OCI-LY1 (cell line): ENCODE data around the gene CORO1C.

Experiments used
- CTCF ChIP-seq: fragments of 200-600 bp; sonication (generic), shearing (Covaris generic); IDR thresholded peaks from 2 replicates; pipeline ENCODE4 v1.5.1; 2017; ENCODE audit warnings: mild to moderate bottlenecking, antibody characterized with exemption, low read length, moderate library complexity, mixed read lengths
- EZH2 ChIP-seq: fragments of 200-600 bp; sonication (generic), shearing (Covaris generic); IDR thresholded peaks from 2 replicates; pipeline ENCODE4 v1.8.0; 2017; ENCODE audit warnings: borderline replicate concordance, mixed run types, mild to moderate bottlenecking, antibody characterized with exemption, low read length, moderate library complexity, mixed read lengths

GRCh38 chr12:108696111-108696995 is 35.0 kb downstream of the CORO1C start:
- TF ChIP-seq CTCF (no peak), EZH2 (no peak)
